ENCODE results near the gene FAM219B.

Gene FAM219B

DNA sequence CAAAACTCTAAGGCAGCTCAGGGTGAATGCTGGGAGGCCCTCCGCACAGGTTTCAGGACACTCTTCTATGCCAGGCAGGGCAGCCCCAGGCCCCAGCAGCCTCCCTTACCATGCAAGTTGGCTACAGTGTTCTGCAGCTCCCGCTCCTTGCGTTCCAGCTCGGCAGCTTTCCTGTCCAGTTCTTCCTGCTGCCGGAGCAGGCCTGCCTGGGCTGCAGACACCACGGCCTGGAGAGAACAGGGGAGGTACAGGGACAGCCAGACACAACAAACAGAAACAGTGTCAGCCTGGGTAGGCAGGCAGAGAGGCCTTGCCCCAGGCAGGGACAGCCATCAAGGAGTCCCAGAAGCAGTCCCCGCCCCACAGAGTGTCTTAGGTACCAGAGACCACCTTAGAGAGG lies 54.7 kb downstream of the FAM219B start:
- no peak for DNase-seq (ENCODE audit: low read depth in 2 of 3, low spot score in 2 of 3)

GRCh38 chr15:74850393-74850792 lies 56.3 kb downstream of the FAM219B start:
- DNase-seq (ENCODE audit: low read depth in 2 of 3, low spot score in 2 of 3): no peak

All from activated CD8-positive, alpha-beta memory T cell treated with anti-CD3 and anti-CD28 coated beads for 48 hours (primary cell).